ENCODE results near the gene TBXAS1.
"Not testable (repeated sequence)": the region's sequence is repeated elsewhere in the genome, so short reads cannot be mapped to it uniquely, and the experiment has no call there.

TBXAS1 gene

DNA sequence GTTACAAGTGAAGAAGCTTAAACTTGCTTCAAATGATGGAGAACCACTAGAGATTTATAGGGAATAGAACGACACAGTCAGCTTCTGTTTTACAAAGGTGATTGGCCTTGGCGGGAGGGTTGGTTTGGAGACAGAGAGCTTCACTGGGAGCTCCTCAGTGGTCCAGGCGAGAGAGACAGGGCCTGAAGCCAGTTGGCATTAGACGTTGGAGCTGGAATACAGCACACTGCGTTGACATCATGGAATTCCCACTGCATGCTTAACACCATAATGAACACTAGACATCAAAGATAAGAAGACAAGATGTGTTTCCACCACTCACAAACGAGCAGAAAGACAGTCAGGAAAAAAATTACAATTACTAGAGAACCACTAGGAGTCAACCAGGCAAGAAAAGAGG, 67.8 kb downstream of the TBXAS1 start:
- peaks cover 0 to 13% of the 10 kb centered on the region in 2 donors for H3K4me1 ChIP-seq (ENCODE audit: control insufficient read depth in 1 of 2, insufficient read depth in 2 of 2, low read length in 2 of 2)
- H3K36me3 ChIP-seq (ENCODE audit: control insufficient read depth in 1 of 2, insufficient read depth in 2 of 2, low read length in 2 of 2) = no peaks in the 10 kb centered on the region
- no peak overlapping the region for H3K9ac ChIP-seq (ENCODE audit: low read depth in 1 of 2, low read length in 2 of 2)
- H3K27ac ChIP-seq (ENCODE audit: low read depth, low read length) = no peak overlapping the region
- H3K27me3 ChIP-seq (ENCODE audit: control insufficient read depth in 1 of 2, insufficient read depth in 2 of 2, low read length in 2 of 2) = no peaks in the 10 kb centered on the region
- no peaks in the 10 kb centered on the region for H3K9me3 ChIP-seq (ENCODE audit: control insufficient read depth in 1 of 2, low read length in 2 of 2)
- H3K4me3 ChIP-seq (ENCODE audit: low read depth in 1 of 2, low read length in 2 of 2) = no peak overlapping the region

GRCh38 chr7:139897422-139898090, 68.5 kb downstream of the TBXAS1 start:
- Histone ChIP-seq H3K27ac (ENCODE audit: low read depth, low read length) (no peak overlapping the region), H3K9ac (ENCODE audit: low read depth in 1 of 2, low read length in 2 of 2) (no peak overlapping the region), H3K27me3 (ENCODE audit: control insufficient read depth in 1 of 2, insufficient read depth in 2 of 2, low read length in 2 of 2) (no peaks in the 10 kb centered on the region), H3K9me3 (ENCODE audit: control insufficient read depth in 1 of 2, low read length in 2 of 2) (peaks cover 0 to 3% of the 10 kb centered on the region in 2 donors), H3K4me1 (ENCODE audit: control insufficient read depth in 1 of 2, insufficient read depth in 2 of 2, low read length in 2 of 2) (peaks cover 0 to 13% of the 10 kb centered on the region in 2 donors), H3K36me3 (ENCODE audit: control insufficient read depth in 1 of 2, insufficient read depth in 2 of 2, low read length in 2 of 2) (no peaks in the 10 kb centered on the region), H3K4me3 (ENCODE audit: low read depth in 1 of 2, low read length in 2 of 2) (no peak overlapping the region)

GRCh38 chr7:139898483-139898882, 69.4 kb downstream of the TBXAS1 start:
- H3K36me3 ChIP-seq (ENCODE audit: control insufficient read depth in 1 of 2, insufficient read depth in 2 of 2, low read length in 2 of 2) = no peaks in the 10 kb centered on the region
- H3K9me3 ChIP-seq (ENCODE audit: control insufficient read depth in 1 of 2, low read length in 2 of 2) = peaks cover 4 to 5% of the 10 kb centered on the region in 2 donors
- no peak overlapping the region for H3K27ac ChIP-seq (ENCODE audit: low read depth, low read length)
- peaks cover 0 to 13% of the 10 kb centered on the region in 2 donors for H3K4me1 ChIP-seq (ENCODE audit: control insufficient read depth in 1 of 2, insufficient read depth in 2 of 2, low read length in 2 of 2)
- H3K9ac ChIP-seq (ENCODE audit: low read depth in 1 of 2, low read length in 2 of 2) = no peak overlapping the region
- H3K27me3 ChIP-seq (ENCODE audit: control insufficient read depth in 1 of 2, insufficient read depth in 2 of 2, low read length in 2 of 2) = no peaks in the 10 kb centered on the region
- no peak overlapping the region for H3K4me3 ChIP-seq (ENCODE audit: low read depth in 1 of 2, low read length in 2 of 2)

DNA sequence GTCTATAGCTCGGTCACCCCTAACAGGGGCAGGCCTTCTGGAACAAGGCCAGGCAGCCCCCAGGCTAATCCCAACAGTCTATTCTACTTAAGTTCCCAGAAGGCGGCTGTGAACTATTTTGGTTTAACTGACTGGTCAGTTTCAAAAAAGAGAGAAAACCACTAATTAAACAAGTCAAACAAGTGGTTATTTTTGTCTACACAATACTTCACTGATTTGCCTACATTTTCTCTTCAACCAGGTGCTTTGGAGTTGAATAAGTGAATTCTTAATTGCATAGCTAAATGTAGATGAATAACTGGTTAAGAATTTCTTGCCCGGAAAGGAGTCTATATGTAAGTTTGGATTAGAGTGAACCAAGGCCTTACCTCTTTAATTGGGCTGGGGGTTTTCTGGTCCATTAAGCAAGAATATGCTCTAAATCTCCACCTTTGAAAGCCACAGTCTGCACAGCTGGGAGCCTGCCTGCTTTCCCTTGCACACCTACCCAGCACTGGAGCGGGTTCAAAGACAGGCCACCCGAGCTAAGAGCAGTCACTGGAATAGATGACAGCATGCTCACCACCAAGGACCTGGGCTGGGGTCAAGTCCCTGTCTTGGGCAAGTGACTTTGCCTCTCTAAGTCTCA, 70.4 kb downstream of the TBXAS1 start:
- Histone ChIP-seq H3K36me3 (ENCODE audit: control insufficient read depth in 1 of 2, insufficient read depth in 2 of 2, low read length in 2 of 2) (no peaks in the 10 kb centered on the region), H3K27ac (ENCODE audit: low read depth, low read length) (no peak overlapping the region), H3K27me3 (ENCODE audit: control insufficient read depth in 1 of 2, insufficient read depth in 2 of 2, low read length in 2 of 2) (no peaks in the 10 kb centered on the region), H3K9me3 (ENCODE audit: control insufficient read depth in 1 of 2, low read length in 2 of 2) (peaks cover 4 to 5% of the 10 kb centered on the region in 2 donors), H3K9ac (ENCODE audit: low read depth in 1 of 2, low read length in 2 of 2) (no peak overlapping the region), H3K4me3 (ENCODE audit: low read depth in 1 of 2, low read length in 2 of 2) (no peak overlapping the region), H3K4me1 (ENCODE audit: control insufficient read depth in 1 of 2, insufficient read depth in 2 of 2, low read length in 2 of 2) (peaks cover 0 to 12% of the 10 kb centered on the region in 2 donors)

- Histone ChIP-seq H3K9ac (ENCODE audit: low read depth in 1 of 2, low read length in 2 of 2) (no peak overlapping the region), H3K4me1 (ENCODE audit: control insufficient read depth in 1 of 2, insufficient read depth in 2 of 2, low read length in 2 of 2) (peaks cover 0 to 8% of the 10 kb centered on the region in 2 donors), H3K9me3 (ENCODE audit: control insufficient read depth in 1 of 2, low read length in 2 of 2) (peaks cover 4 to 5% of the 10 kb centered on the region in 2 donors), H3K4me3 (ENCODE audit: low read depth in 1 of 2, low read length in 2 of 2) (no peak overlapping the region), H3K36me3 (ENCODE audit: control insufficient read depth in 1 of 2, insufficient read depth in 2 of 2, low read length in 2 of 2) (no peaks in the 10 kb centered on the region), H3K27me3 (ENCODE audit: control insufficient read depth in 1 of 2, insufficient read depth in 2 of 2, low read length in 2 of 2) (no peaks in the 10 kb centered on the region), H3K27ac (ENCODE audit: low read depth, low read length) (no peak overlapping the region)
These were observed 71.3 kb downstream of the TBXAS1 start for GRCh38 chr7:139900326-139900725.

- Histone ChIP-seq H3K36me3 (ENCODE audit: control insufficient read depth in 1 of 2, insufficient read depth in 2 of 2, low read length in 2 of 2) (no peaks in the 10 kb centered on the region), H3K4me1 (ENCODE audit: control insufficient read depth in 1 of 2, insufficient read depth in 2 of 2, low read length in 2 of 2) (peaks cover 0 to 8% of the 10 kb centered on the region in 2 donors), H3K4me3 (ENCODE audit: low read depth in 1 of 2, low read length in 2 of 2) (no peak overlapping the region), H3K27ac (ENCODE audit: low read depth, low read length) (no peak overlapping the region), H3K27me3 (ENCODE audit: control insufficient read depth in 1 of 2, insufficient read depth in 2 of 2, low read length in 2 of 2) (no peaks in the 10 kb centered on the region), H3K9me3 (ENCODE audit: control insufficient read depth in 1 of 2, low read length in 2 of 2) (peaks cover 4 to 5% of the 10 kb centered on the region in 2 donors), H3K9ac (ENCODE audit: low read depth in 1 of 2, low read length in 2 of 2) (no peak overlapping the region)
These were observed 72.2 kb downstream of the TBXAS1 start for GRCh38 chr7:139901056-139901795.

- Histone ChIP-seq H3K9ac (ENCODE audit: low read depth in 1 of 2, low read length in 2 of 2) (no peak overlapping the region), H3K9me3 (ENCODE audit: control insufficient read depth in 1 of 2, low read length in 2 of 2) (peaks cover 4 to 5% of the 10 kb centered on the region in 2 donors), H3K36me3 (ENCODE audit: control insufficient read depth in 1 of 2, insufficient read depth in 2 of 2, low read length in 2 of 2) (no peaks in the 10 kb centered on the region), H3K27me3 (ENCODE audit: control insufficient read depth in 1 of 2, insufficient read depth in 2 of 2, low read length in 2 of 2) (no peaks in the 10 kb centered on the region), H3K4me1 (ENCODE audit: control insufficient read depth in 1 of 2, insufficient read depth in 2 of 2, low read length in 2 of 2) (peaks cover 0 to 8% of the 10 kb centered on the region in 2 donors), H3K4me3 (ENCODE audit: low read depth in 1 of 2, low read length in 2 of 2) (no peak overlapping the region), H3K27ac (ENCODE audit: low read depth, low read length) (no peak overlapping the region)
These were observed 72.8 kb downstream of the TBXAS1 start for GRCh38 chr7:139901901-139902300.

- Histone ChIP-seq H3K36me3 (ENCODE audit: control insufficient read depth in 1 of 2, insufficient read depth in 2 of 2, low read length in 2 of 2) (no peaks in the 10 kb centered on the region), H3K9ac (ENCODE audit: low read depth in 1 of 2, low read length in 2 of 2) (no peak overlapping the region)
These were observed 73.5 kb downstream of the TBXAS1 start for GRCh38 chr7:139902436-139903102.

DNA sequence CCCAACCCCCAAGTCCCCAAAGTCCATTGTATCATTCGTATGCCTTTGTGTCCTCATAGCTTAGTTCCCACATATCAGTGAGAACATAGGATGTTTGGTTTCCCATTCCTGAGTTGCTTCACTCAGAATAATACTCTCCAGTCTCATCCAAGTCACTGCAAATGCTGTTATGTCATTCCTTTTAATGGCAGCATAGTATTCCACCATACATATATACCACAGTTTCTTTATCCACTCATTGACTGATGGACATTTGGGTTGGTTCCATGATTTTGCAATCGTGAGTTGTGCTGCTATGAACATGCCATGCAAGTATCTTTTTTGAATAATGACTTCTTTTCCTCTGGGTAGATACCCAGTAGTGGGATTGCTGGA, 74.0 kb downstream of the TBXAS1 start:
- not testable (repeated sequence) for H3K27me3 ChIP-seq (ENCODE audit: control insufficient read depth in 1 of 2, insufficient read depth in 2 of 2, low read length in 2 of 2); H3K27ac ChIP-seq (ENCODE audit: low read depth, low read length); H3K9me3 ChIP-seq (ENCODE audit: control insufficient read depth in 1 of 2, low read length in 2 of 2); H3K4me3 ChIP-seq (ENCODE audit: low read depth in 1 of 2, low read length in 2 of 2); H3K4me1 ChIP-seq (ENCODE audit: control insufficient read depth in 1 of 2, insufficient read depth in 2 of 2, low read length in 2 of 2); H3K36me3 ChIP-seq (ENCODE audit: control insufficient read depth in 1 of 2, insufficient read depth in 2 of 2, low read length in 2 of 2); H3K9ac ChIP-seq (ENCODE audit: low read depth in 1 of 2, low read length in 2 of 2)

More at GRCh38 chr7:139902436-139903102, 73.5 kb downstream of the TBXAS1 start:
- Histone ChIP-seq H3K9me3 (ENCODE audit: control insufficient read depth in 1 of 2, low read length in 2 of 2) (peaks cover 4 to 5% of the 10 kb centered on the region in 2 donors), H3K4me3 (ENCODE audit: low read depth in 1 of 2, low read length in 2 of 2) (no peak overlapping the region), H3K27ac (ENCODE audit: low read depth, low read length) (no peak overlapping the region), H3K27me3 (ENCODE audit: control insufficient read depth in 1 of 2, insufficient read depth in 2 of 2, low read length in 2 of 2) (no peaks in the 10 kb centered on the region), H3K4me1 (ENCODE audit: control insufficient read depth in 1 of 2, insufficient read depth in 2 of 2, low read length in 2 of 2) (peaks cover 0 to 5% of the 10 kb centered on the region in 2 donors)

GRCh38 chr7:139906879-139907278, 77.8 kb downstream of the TBXAS1 start:
- H3K36me3 ChIP-seq (ENCODE audit: control insufficient read depth in 1 of 2, insufficient read depth in 2 of 2, low read length in 2 of 2) = no peaks in the 10 kb centered on the region
- H3K9me3 ChIP-seq (ENCODE audit: control insufficient read depth in 1 of 2, low read length in 2 of 2) = peaks cover 4 to 5% of the 10 kb centered on the region in 2 donors
- no peak overlapping the region for H3K27ac ChIP-seq (ENCODE audit: low read depth, low read length)
- H3K27me3 ChIP-seq (ENCODE audit: control insufficient read depth in 1 of 2, insufficient read depth in 2 of 2, low read length in 2 of 2) = no peaks in the 10 kb centered on the region
- H3K4me1 ChIP-seq (ENCODE audit: control insufficient read depth in 1 of 2, insufficient read depth in 2 of 2, low read length in 2 of 2) = no peaks in the 10 kb centered on the region
- no peak overlapping the region for H3K4me3 ChIP-seq (ENCODE audit: low read depth in 1 of 2, low read length in 2 of 2)
- H3K9ac ChIP-seq (ENCODE audit: low read depth in 1 of 2, low read length in 2 of 2) = no peak overlapping the region

All from duodenal mucosa (tissue), 2 donors.